GM21737 (cell line): ENCODE measurements around the gene MRM2.

ENCODE experiments used
- ATAC-seq: cut with Tn5 transposase; IDR thresholded peaks from one replicate; pipeline ENCODE4 v1.9.1; 2021; ENCODE audit warnings: mild to moderate bottlenecking, moderate library complexity; ENCODE audit not compliant: unreplicated experiment

MRM2 gene

GRCh38 chr7:2192831-2193534 lies 49.0 kb downstream of the MRM2 start:
- ATAC-seq, result no peak

DNA sequence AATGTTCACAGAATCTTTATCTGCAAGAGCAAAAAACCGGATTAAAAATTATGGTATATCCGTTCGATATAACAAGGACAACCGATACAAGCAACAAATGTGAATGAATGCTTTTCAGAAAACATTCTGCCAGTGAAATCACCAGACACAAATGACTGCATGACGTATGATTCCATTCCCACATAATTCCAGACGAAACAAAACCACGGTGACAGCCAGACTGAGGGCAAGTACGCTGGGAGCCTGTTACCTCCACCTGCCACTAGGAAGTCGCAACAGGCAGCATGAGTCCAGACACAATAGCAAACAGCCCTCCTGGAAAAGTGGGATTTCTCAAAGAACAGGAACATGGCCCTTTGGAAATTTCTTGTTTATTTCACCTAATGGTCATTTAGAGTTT lies 51.0 kb downstream of the MRM2 start:
- no peak for ATAC-seq

- no peak for ATAC-seq
These were observed 51.5 kb downstream of the MRM2 start for GRCh38 chr7:2190531-2190930.

- ATAC-seq, result no peak
These were observed 55.8 kb downstream of the MRM2 start for GRCh38 chr7:2186166-2186565.

- no peak for ATAC-seq
These were observed 56.3 kb downstream of the MRM2 start for GRCh38 chr7:2185715-2186114.
